SU-DHL-6 (cell line): Measurements from ENCODE around the gene DHRS1.

Experiments
- H2AFZ ChIP-seq: fragments of 200-600 bp; sonication (generic); 2 replicates; pipeline ENCODE4 v1.6.1; 2014; ENCODE audit warnings: low read depth, mild to moderate bottlenecking, moderate library complexity, mixed read lengths, antibody characterized with exemption, low read length; ENCODE audit not compliant: severe bottlenecking
- H3F3A ChIP-seq: fragments of 200-600 bp; shearing (Covaris generic); 2 replicates; pipeline ENCODE4 v1.6.0; 2016; ENCODE audit warnings: antibody characterized with exemption, mild to moderate bottlenecking; ENCODE audit not compliant: insufficient read depth
- H3K27ac ChIP-seq: fragments of 200-600 bp; sonication (generic); 2 replicates; pipeline ENCODE4 v1.5.1; 2016; ENCODE audit warnings: low read depth, mild to moderate bottlenecking, low read length, moderate library complexity, mixed read lengths
- H3K27me3 ChIP-seq: fragments of 200-600 bp; sonication (generic), shearing (Covaris generic); 2 replicates; pipeline ENCODE4 v1.6.0; 2014; ENCODE audit warnings: mild to moderate bottlenecking, low read length
- H3K36me3 ChIP-seq: fragments of 200-600 bp; sonication (generic); 2 replicates; pipeline ENCODE4 v1.6.1; 2014; ENCODE audit warnings: mild to moderate bottlenecking, low read length, mixed read lengths
- H3K4me2 ChIP-seq: fragments of 300-600, 200-600 bp; shearing (Covaris generic), sonication (generic); 2 replicates; pipeline ENCODE4 v1.6.0; 2014; ENCODE audit warnings: low read length, low read depth, mild to moderate bottlenecking; ENCODE audit not compliant: poor library complexity, severe bottlenecking
- H3K4me3 ChIP-seq: fragments of 200-600 bp; sonication (generic); 2 replicates; pipeline ENCODE4 v1.5.1; 2014; ENCODE audit warnings: antibody characterized with exemption, low read length, mild to moderate bottlenecking, mixed read lengths; ENCODE audit not compliant: insufficient read depth, poor library complexity, severe bottlenecking
- H3K79me2 ChIP-seq: fragments of 200-600 bp; sonication (generic); 2 replicates; pipeline ENCODE4 v1.6.1; 2014; ENCODE audit warnings: mild to moderate bottlenecking, low read length, moderate library complexity; ENCODE audit not compliant: insufficient read depth
- H3K9ac ChIP-seq: fragments of 200-600 bp; sonication (generic); 2 replicates; pipeline ENCODE4 v1.7.0; 2014; ENCODE audit warnings: mild to moderate bottlenecking, low read length
- H3K9me2 ChIP-seq: fragments of 200-600 bp; sonication (generic); replicated peaks from 2 replicates; pipeline ENCODE4 v1.6.1; 2014; ENCODE audit warnings: low read length; ENCODE audit not compliant: insufficient read depth
- H3K9me3 ChIP-seq: fragments of 200-600 bp; sonication (generic); 2 replicates; pipeline ENCODE4 v1.6.1; 2014; ENCODE audit warnings: low read length, mixed read lengths; ENCODE audit not compliant: insufficient read depth
- H4K20me1 ChIP-seq: fragments of 200-600 bp; sonication (generic); 2 replicates; pipeline ENCODE4 v1.6.1; 2014; ENCODE audit warnings: low read depth, mild to moderate bottlenecking, antibody characterized with exemption, low read length, moderate library complexity, mixed read lengths
- EZH2phosphoT487 ChIP-seq: fragments of 200-600 bp; sonication (generic), shearing (Covaris generic); conservative IDR thresholded peaks from 2 replicates; pipeline ENCODE4 v1.6.1; 2018; ENCODE audit warnings: mild to moderate bottlenecking, antibody characterized with exemption, low read length, moderate library complexity, mixed read lengths
- TF ChIP-seq, protein P1 (sequence below): fragments of 200-600 bp; sonication (generic); IDR thresholded peaks from one replicate; pipeline ENCODE4 v1.5.1; 2017; ENCODE audit warnings: antibody characterized with exemption, mild to moderate bottlenecking, low read length, moderate library complexity; ENCODE audit not compliant: insufficient read depth, poor library complexity, severe bottlenecking

Gene DHRS1

DNA sequence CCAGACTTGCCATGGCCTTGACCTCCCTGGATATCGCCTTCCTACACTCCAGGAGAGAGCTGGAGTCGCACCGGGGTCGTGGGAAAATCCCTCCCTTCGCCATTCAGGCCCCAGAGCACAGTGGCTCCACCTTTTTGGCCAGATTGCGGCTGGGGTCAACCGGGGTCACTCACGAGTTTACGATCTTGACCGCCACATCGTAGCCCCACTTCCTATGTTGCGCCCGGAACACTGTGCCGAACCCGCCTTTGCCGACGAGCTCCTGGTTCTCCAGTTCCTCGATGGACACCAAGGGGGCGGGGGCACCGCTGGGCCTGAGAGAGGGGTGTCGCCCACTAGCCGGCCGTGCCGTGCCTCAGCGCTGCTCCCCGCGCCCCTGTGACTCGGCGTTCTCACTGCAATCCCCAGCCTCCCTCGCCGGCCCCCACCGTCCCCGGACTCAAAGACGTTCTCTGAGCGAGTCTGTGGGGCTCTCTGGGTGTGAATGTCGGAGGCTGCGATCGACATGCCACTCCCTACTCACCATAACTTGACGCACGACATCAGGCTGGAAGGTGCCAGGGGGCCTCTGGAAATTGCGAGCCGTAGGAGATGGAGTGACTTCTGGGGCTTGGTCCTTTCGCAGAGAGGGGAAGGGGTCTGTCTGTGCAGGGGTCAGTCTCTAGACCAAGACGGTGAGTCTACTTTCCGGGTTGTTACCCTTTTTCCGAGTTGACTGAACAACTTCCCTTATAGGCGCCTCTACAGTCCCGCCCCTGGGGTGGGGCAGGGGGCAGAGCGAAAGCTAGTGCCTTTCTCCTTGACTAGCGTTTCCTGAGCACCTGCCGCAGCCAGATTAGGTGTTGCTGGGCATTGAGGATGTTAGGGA is 39.9 kb upstream of the DHRS1 start, which contains the start of gene RIPK3:
Gene RIPK3, minus strand, starts transcription at position 708 of the 868 bp plus-strand sequence. Its CDS starts 165 bp downstream, at position 543.
- Histone ChIP-seq H3K9me3 (no peaks in the 10 kb centered on the region), H3K4me3 (peak within 1 kb of the TSS; percentile 58), H3F3A (no peaks in the 10 kb centered on the region), H2AFZ (peak within 1 kb of the TSS; percentile 98), H3K9me2 (no peaks in the 10 kb centered on the region), H4K20me1 (no peaks in the 10 kb centered on the region), H3K27ac (no peak within 1 kb of the TSS), H3K36me3 (no peaks in the 10 kb centered on the region), H3K9ac (peak within 1 kb of the TSS; percentile 55), H3K4me2 (peak within 1 kb of the TSS; percentile 73), H3K27me3 (no peaks in the 10 kb centered on the region), H3K79me2 (no peaks in the 10 kb centered on the region)
- TF ChIP-seq EZH2phosphoT487, result no peak
- TF ChIP-seq, protein P1, sequence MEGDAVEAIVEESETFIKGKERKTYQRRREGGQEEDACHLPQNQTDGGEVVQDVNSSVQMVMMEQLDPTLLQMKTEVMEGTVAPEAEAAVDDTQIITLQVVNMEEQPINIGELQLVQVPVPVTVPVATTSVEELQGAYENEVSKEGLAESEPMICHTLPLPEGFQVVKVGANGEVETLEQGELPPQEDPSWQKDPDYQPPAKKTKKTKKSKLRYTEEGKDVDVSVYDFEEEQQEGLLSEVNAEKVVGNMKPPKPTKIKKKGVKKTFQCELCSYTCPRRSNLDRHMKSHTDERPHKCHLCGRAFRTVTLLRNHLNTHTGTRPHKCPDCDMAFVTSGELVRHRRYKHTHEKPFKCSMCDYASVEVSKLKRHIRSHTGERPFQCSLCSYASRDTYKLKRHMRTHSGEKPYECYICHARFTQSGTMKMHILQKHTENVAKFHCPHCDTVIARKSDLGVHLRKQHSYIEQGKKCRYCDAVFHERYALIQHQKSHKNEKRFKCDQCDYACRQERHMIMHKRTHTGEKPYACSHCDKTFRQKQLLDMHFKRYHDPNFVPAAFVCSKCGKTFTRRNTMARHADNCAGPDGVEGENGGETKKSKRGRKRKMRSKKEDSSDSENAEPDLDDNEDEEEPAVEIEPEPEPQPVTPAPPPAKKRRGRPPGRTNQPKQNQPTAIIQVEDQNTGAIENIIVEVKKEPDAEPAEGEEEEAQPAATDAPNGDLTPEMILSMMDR, result no peak

DNA sequence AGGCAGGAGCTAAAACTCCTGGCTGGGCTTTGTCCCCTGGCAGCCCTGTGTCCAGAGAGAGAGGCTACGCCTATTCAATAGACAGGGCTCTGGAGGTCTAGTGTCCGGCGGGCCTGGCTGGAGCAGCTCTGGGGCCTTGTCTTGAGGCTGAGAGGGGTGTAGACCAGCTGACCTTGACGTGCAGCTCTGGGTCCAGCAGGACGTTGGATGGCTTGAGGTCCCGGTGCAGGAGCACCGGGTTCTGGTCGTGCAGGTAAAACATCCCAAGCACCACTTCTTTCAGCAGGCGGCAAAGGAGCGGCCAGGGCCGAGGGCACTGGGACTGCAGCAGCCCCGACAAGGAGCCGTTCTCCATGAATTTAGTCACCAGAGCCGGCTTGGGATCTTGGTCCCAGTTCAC is 39.3 kb upstream of the DHRS1 start:
- no peaks in the 10 kb centered on the region for H4K20me1 ChIP-seq
- H3K27me3 ChIP-seq, result no peaks in the 10 kb centered on the region
- no peak overlapping the region for H3K9ac ChIP-seq
- H3K27ac ChIP-seq, result no peak overlapping the region
- H3K9me3 ChIP-seq, result no peaks in the 10 kb centered on the region
- no peaks in the 10 kb centered on the region for H3K79me2 ChIP-seq
- H2AFZ ChIP-seq, result no peak overlapping the region
- no peak overlapping the region for H3K4me3 ChIP-seq
- H3K36me3 ChIP-seq, result no peaks in the 10 kb centered on the region
- no peaks in the 10 kb centered on the region for H3F3A ChIP-seq
- no peak overlapping the region for H3K4me2 ChIP-seq
- TF ChIP-seq EZH2phosphoT487, result no peak
- TF ChIP-seq, protein P1, result no peak
- no peaks in the 10 kb centered on the region for H3K9me2 ChIP-seq

DNA sequence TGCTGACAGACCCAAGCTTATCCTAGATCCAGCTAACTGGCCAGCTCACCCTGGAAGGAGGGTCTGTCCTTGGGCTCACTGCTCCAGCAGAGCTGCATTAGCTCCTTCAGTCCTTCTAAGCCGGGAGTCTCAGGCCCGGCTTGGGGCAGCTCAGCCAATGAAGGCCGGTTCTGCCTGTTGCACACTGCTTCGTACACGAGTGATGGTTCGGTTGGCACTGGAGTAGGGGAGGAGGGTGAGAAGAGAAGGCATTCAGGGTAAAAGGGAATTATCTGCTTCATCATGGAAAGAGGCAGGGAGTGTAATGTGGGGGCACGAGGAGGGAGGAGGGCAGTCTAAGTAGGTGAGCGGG is 38.2 kb upstream of the DHRS1 start:
- Histone ChIP-seq H3K27ac (no peak overlapping the region), H3K9me3 (no peaks in the 10 kb centered on the region), H3K36me3 (no peaks in the 10 kb centered on the region), H4K20me1 (no peaks in the 10 kb centered on the region), H3K9ac (no peak overlapping the region), H3K9me2 (no peaks in the 10 kb centered on the region), H2AFZ (no peak overlapping the region), H3K4me2 (no peak overlapping the region), H3K79me2 (no peaks in the 10 kb centered on the region), H3K4me3 (no peak overlapping the region), H3K27me3 (no peaks in the 10 kb centered on the region), H3F3A (no peaks in the 10 kb centered on the region)
- TF ChIP-seq EZH2phosphoT487, result no peak
- TF ChIP-seq, protein P1, result no peak
